T-helper 17 cell (primary cell): ENCODE measurements around the gene TOMM40L. TPM values are rescaled to one million over a fixed set of nuclear protein-coding genes. Genes with fewer than 3 reads are reported as not detected.
"Not testable (repeated sequence)": the region's sequence is repeated elsewhere in the genome, so short reads cannot be mapped to it uniquely, and the experiment has no call there.

ENCODE experiments used
- ATAC-seq: fragments of 150-1000 bp; cut with Tn5 transposase; 2 replicates; pipeline ENCODE4 v1.10.0; 2021; ENCODE audit warnings: mild to moderate bottlenecking, moderate library complexity
- DNase-seq, 3 donors: peaks; one replicate each; pipeline versions ENCODE4 v3.0.0 to v3.0.0-alpha.2; 2020 to 2021
- H3K9me3 ChIP-seq: one replicate; pipeline ENCODE4 v1.7.0; 2013; ENCODE audit warnings: low read length, mild to moderate bottlenecking; ENCODE audit not compliant: control insufficient read depth, poor library complexity, severe bottlenecking
- H3K27ac Mint-ChIP-seq: one replicate; pipeline ENCODE4 v1.8.0; 2022; ENCODE audit warnings: mild to moderate bottlenecking, moderate library complexity, mixed read lengths
- H3K27me3 Mint-ChIP-seq: one replicate; pipeline ENCODE4 v1.8.0; 2022; ENCODE audit warnings: mixed read lengths
- H3K36me3 Mint-ChIP-seq: one replicate; pipeline ENCODE4 v1.8.0; 2022; ENCODE audit warnings: low read depth, mixed read lengths
- H3K4me1 Mint-ChIP-seq: one replicate; pipeline ENCODE4 v1.8.0; 2022; ENCODE audit warnings: mild to moderate bottlenecking, mixed read lengths
- H3K4me3 Mint-ChIP-seq: one replicate; pipeline ENCODE4 v1.8.0; 2022; ENCODE audit warnings: mild to moderate bottlenecking, moderate library complexity, mixed read lengths
- total RNA-seq, 4 donors: library from RNA in 2 of 4; stranded (reverse) in 2 of 4; gene quantifications; one replicate each; pipeline ENCODE4 v1.2.3 and lab custom pipeline; 2022 to 2026

The TOMM40L gene
- total RNA-seq, 2 donors from 2014 or later: 5.4 to 6.9 TPM

GRCh38 chr1:161219078-161219892 is 6.6 kb upstream of the TOMM40L start:
- Mint-ChIP-seq H3K4me3 (no peak overlapping the region), H3K4me1 (peaks cover 19% of the 10 kb centered on the region), H3K27me3 (no peaks in the 10 kb centered on the region), H3K27ac (no peak overlapping the region), H3K36me3 (peaks cover 2% of the 10 kb centered on the region)
- ATAC-seq (no peak), DNase-seq (no peak)
- no peaks in the 10 kb centered on the region for H3K9me3 ChIP-seq

- Mint-ChIP-seq H3K27me3 (no peaks in the 10 kb centered on the region), H3K36me3 (no peaks in the 10 kb centered on the region), H3K4me3 (no peak overlapping the region), H3K4me1 (peaks cover 16% of the 10 kb centered on the region), H3K27ac (no peak overlapping the region)
- no peaks in the 10 kb centered on the region for H3K9me3 ChIP-seq
- no peak for DNase-seq
- no peak for ATAC-seq
These were observed 5.9 kb upstream of the TOMM40L start for GRCh38 chr1:161220002-161220401.

DNA sequence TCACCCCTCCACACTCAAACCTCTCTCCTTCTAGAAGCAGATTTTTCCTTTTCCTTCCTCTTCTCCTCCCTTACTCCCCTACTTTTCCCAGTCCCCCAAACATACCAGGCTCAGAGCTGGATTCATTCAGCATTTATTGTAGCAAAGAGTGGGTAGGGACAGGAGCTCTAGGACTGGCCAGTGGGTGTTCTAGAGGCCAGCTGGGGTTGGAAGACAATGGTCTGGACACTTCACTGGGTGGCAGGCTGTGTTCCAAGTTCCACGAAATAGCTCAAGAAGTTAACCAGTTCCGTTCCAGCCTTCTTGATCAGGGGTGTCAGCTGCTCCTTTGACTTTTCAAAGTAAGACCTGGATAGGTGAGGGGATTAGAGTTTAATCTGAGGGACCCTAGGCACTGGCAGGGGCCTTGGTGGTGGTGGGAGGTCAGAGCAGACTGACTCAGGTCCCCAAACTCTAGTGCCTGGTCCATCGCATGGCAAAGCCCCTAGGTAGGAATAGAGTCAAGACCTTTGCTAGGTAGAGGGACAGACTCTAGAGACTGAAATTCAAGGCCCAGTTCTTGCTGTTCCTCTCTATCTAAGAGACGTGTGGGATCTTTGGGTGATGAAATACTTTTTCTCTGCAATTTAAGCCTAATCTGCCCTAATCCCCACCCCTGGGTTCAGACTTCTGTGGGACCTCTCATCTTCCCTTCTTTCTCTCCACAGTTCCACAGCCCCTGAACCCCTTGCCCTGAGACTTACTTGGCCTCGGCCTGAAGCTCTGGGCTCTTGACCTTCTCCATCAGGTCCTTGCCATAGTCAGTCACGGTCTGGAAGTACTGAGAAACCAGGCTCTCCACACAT is 3.5 kb upstream of the TOMM40L start:
- no peak overlapping the region for H3K27ac Mint-ChIP-seq
- no peaks in the 10 kb centered on the region for H3K9me3 ChIP-seq
- ATAC-seq: no peak
- no peak for DNase-seq
- no peak overlapping the region for H3K4me3 Mint-ChIP-seq
- H3K36me3 Mint-ChIP-seq: peaks cover 2% of the 10 kb centered on the region
- peaks cover 28% of the 10 kb centered on the region for H3K4me1 Mint-ChIP-seq
- H3K27me3 Mint-ChIP-seq: no peaks in the 10 kb centered on the region

DNA sequence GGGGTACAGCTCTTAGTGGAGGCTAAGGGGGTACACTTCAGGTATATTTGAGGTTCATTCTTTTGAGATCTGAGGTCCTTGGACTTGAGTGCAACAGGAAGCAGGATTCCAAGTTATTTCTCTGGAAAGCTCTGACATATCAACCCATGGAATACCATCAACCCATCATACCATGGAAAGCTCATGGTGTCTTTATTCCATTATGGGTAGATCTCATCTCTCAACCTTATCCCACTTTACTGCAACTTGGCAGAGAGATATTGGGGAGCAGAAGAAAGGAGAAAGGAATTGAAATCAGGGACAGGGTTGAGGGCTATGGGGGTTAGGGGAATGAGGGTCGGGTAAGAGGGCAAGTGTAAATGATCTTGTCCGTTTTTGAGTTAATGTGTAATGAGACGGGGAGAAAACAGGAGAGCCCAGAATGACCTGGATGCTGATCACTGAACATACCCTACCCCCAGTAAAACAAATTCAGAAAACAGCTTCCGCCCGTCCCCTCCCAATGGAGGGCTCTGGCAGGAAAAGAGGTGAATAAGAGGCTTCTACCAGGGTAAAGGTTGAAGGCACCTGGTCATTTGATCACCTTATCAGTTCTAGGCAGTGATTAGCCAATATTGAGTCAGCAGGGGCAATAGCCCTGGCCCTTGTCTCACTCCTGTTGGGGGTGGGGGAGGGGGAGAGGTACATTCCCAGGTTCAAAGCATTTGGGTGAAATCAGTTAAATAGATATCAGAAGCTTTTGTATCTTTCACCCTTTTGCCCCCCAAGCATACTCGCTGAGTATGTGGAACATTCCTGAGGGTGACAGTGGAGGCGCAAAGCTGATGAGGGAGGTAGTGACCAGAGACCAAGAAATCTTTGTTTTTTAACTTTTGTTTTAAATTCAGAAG is 1.8 kb upstream of the TOMM40L start:
- H3K27ac Mint-ChIP-seq: no peak overlapping the region
- no peak overlapping the region for H3K4me3 Mint-ChIP-seq
- peaks cover 2% of the 10 kb centered on the region for H3K36me3 Mint-ChIP-seq
- no peaks in the 10 kb centered on the region for H3K9me3 ChIP-seq
- H3K4me1 Mint-ChIP-seq: peaks cover 25% of the 10 kb centered on the region
- H3K27me3 Mint-ChIP-seq: no peaks in the 10 kb centered on the region
- ATAC-seq (no peak), DNase-seq (no peak)

GRCh38 chr1:161224695-161225087 is 1.2 kb upstream of the TOMM40L start:
- not testable (repeated sequence) for H3K9me3 ChIP-seq, DNase-seq, ATAC-seq, H3K4me3 Mint-ChIP-seq, H3K36me3 Mint-ChIP-seq, H3K27me3 Mint-ChIP-seq
- Mint-ChIP-seq H3K27ac (peak overlapping the region; percentile 96), H3K4me1 (peaks cover 24% of the 10 kb centered on the region)

DNA sequence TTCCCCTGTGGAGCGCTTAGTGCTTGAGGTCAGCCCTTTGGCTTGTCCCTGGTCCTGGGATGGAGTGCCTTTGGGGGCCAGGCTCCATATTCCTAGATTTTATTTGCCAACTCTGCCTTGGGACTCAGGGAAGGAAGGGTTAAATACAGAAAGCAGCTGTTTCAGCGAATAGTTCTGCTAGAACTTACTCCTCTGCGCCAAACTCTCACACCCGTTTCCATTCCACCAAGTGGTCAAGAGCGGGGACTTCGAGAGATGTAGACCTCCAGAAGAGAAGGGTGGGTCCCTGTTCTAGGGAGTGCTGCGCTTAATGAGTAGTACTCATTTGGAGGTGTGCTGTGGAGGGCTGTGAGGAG is 704 bp upstream of the TOMM40L start:
- Mint-ChIP-seq H3K4me3 (no peak overlapping the region), H3K27ac (peak overlapping the region; percentile 96), H3K27me3 (no peaks in the 10 kb centered on the region), H3K36me3 (peaks cover 2% of the 10 kb centered on the region), H3K4me1 (peaks cover 24% of the 10 kb centered on the region)
- ATAC-seq: peak; percentile 0
- DNase-seq: no peak
- no peaks in the 10 kb centered on the region for H3K9me3 ChIP-seq

DNA sequence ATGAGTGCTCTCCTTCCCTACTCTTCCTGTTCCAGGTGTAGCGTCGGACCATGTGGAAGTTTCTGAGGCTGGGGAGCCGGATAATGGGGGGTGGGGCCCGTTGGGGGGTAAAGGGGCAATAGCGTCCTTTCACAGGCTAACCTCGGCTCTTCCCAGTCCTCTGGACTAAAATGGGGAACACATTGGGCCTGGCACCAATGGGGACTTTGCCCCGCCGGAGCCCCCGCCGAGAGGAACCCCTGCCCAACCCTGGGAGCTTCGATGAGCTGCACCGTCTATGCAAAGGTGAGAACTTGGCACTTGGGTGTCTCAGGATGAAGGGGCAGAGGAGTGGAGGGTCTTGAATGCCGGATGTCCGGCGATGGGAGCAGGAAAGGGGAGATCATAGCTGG is 456 bp downstream of the TOMM40L start:
- H3K9me3 ChIP-seq: no peaks in the 10 kb centered on the region
- Mint-ChIP-seq H3K4me1 (peaks cover 24% of the 10 kb centered on the region), H3K4me3 (peak overlapping the region; percentile 100), H3K27ac (peak overlapping the region; percentile 96), H3K36me3 (peaks cover 2% of the 10 kb centered on the region), H3K27me3 (no peaks in the 10 kb centered on the region)
- no peak for DNase-seq
- ATAC-seq: no peak

DNA sequence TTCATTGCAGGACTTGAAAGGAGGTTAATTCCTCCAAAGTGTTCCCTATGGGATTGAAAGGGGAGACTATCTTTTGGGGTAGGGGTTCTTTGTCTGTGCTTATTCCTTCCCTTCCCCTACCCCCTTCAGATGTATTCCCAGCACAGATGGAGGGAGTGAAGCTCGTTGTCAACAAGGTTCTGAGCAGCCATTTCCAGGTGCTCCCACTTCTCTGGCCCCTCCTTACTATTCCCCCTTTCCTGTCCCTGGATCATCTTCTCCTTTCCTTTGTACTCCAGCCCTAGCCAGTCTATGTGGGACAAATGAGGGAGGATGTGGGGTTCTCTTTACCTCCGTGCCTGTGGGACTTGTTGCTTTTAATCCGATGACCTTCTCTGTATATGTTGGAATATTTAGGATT is 899 bp downstream of the TOMM40L start:
- Mint-ChIP-seq H3K4me3 (peak overlapping the region; percentile 100), H3K4me1 (peaks cover 24% of the 10 kb centered on the region), H3K27ac (peak overlapping the region; percentile 86), H3K36me3 (peaks cover 2% of the 10 kb centered on the region), H3K27me3 (no peaks in the 10 kb centered on the region)
- no peak for ATAC-seq
- H3K9me3 ChIP-seq: no peaks in the 10 kb centered on the region
- no peak for DNase-seq

- H3K27ac Mint-ChIP-seq: peak overlapping the region; percentile 86
- H3K4me3 Mint-ChIP-seq: peak overlapping the region; percentile 100
- DNase-seq (peak; percentile 74 to 88 (median 79)), ATAC-seq (peak; percentile 45)
- peaks cover 2% of the 10 kb centered on the region for H3K36me3 Mint-ChIP-seq
- no peaks in the 10 kb centered on the region for H3K27me3 Mint-ChIP-seq
- H3K4me1 Mint-ChIP-seq: peaks cover 24% of the 10 kb centered on the region
- no peaks in the 10 kb centered on the region for H3K9me3 ChIP-seq
These were observed 1.5 kb downstream of the TOMM40L start for GRCh38 chr1:161227196-161227871.

DNA sequence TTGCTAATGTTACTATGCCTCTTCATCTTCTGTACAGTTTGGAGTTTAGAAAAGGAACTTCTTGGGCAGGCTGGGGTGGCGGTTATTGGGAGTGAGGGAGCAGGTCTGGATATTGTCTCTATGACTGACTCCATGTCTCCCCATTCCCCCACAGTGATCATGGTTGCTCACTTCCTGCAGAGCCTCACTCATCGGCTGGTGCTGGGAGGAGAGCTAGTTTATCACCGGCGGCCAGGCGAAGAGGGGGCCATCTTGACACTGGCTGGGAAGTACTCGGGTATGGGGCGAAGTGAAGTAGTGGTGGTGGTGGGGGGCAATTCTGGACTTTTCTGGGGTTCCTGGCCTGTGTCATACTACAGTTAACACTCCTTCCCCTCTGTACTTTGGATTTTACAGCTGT is 2.2 kb downstream of the TOMM40L start:
- H3K4me3 Mint-ChIP-seq: peak overlapping the region; percentile 100
- peak overlapping the region; percentile 86 for H3K27ac Mint-ChIP-seq

DNA sequence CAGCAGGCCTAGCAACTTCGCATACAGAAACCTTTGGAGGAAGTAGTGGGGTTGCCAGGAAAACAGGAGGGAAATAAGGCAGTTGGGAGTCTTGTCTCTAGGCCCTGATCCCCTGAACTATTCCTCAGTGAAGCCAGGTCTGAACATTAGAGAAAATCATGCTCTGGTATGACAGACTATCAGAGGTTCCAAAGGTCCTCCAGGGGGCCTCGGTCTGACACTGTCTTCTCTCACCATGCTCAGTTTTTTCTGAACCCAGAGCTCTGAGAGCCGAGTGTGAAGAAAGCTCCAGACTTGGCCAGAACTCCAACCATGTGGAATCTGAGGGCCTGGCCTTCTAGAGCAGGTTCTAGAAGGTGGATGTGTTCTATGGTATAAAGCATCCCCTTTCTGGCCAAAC is 4.0 kb downstream of the TOMM40L start:
- ATAC-seq: no peak
- Mint-ChIP-seq H3K36me3 (peaks cover 2% of the 10 kb centered on the region), H3K27ac (no peak overlapping the region), H3K27me3 (no peaks in the 10 kb centered on the region), H3K4me1 (peaks cover 24% of the 10 kb centered on the region), H3K4me3 (no peak overlapping the region)
- no peak for DNase-seq
- H3K9me3 ChIP-seq: no peaks in the 10 kb centered on the region

More for the DNA sequence above, 2.2 kb downstream of the TOMM40L start:
- H3K36me3 Mint-ChIP-seq: peaks cover 2% of the 10 kb centered on the region
- no peaks in the 10 kb centered on the region for H3K27me3 Mint-ChIP-seq
- DNase-seq (no peak), ATAC-seq (no peak)
- H3K4me1 Mint-ChIP-seq: peaks cover 24% of the 10 kb centered on the region
- H3K9me3 ChIP-seq: no peaks in the 10 kb centered on the region

DNA sequence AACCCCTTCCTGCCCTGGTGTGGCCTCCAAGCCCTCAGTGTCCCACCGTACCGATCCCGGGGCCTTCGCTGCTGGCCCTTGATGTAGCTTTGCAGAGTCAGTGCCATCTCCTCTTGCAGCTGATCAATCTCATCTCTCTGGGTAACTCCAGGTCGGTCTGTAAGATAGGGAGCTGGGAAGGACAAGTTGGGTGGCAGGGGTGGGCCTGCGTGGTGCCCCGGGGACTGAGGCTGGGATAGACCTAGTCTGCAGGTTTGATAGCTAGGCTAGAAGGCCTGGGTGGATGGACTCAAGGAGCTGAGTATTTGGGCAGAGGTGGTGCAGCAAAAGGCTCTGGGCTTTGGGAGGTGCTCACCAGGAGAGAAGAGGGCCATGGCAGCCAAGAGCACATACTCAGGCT is 4.9 kb downstream of the TOMM40L start:
- peaks cover 2% of the 10 kb centered on the region for H3K36me3 Mint-ChIP-seq
- no peaks in the 10 kb centered on the region for H3K9me3 ChIP-seq
- no peak for ATAC-seq
- no peak overlapping the region for H3K4me3 Mint-ChIP-seq
- no peak for DNase-seq
- peaks cover 19% of the 10 kb centered on the region for H3K4me1 Mint-ChIP-seq
- H3K27ac Mint-ChIP-seq: no peak overlapping the region
- H3K27me3 Mint-ChIP-seq: no peaks in the 10 kb centered on the region
